Tibial nerve (tissue), 4 donors: ENCODE results near the gene CHAC1. TPM values are rescaled to one million over a fixed set of nuclear protein-coding genes. Genes with fewer than 3 reads are reported as not detected.

Experiments used
- DNase-seq, 2 donors: peaks; one replicate each; pipeline ENCODE4 v3.0.0-alpha.2; 2019; ENCODE audit warnings: low spot score in 2 of 2
- H3K27ac ChIP-seq, 4 donors: fragments of 200-600 bp; sonication (generic) in 3 of 4; one replicate each; pipeline ENCODE4 v1.5.1; 2017 to 2019; ENCODE audit warnings: mild to moderate bottlenecking in 1 of 4
- H3K27me3 ChIP-seq, 2 donors: fragments of 200-600 bp; sonication (generic) in 1 of 2; one replicate each; pipeline versions ENCODE4 v1.5.1 to v1.6.0; 2017 to 2019
- H3K36me3 ChIP-seq, 3 donors: fragments of 200-600 bp; sonication (generic); one replicate each; pipeline ENCODE4 v1.5.1; 2018 to 2019
- H3K4me1 ChIP-seq, 4 donors: fragments of 200-600 bp; sonication (generic) in 3 of 4; one replicate each; pipeline ENCODE4 v1.5.1; 2017 to 2019
- H3K4me3 ChIP-seq, 4 donors: fragments of 200-600 bp; sonication (generic) in 3 of 4; one replicate each; pipeline ENCODE4 v1.5.1; 2017 to 2019; ENCODE audit warnings: mild to moderate bottlenecking in 1 of 4, moderate library complexity in 1 of 4
- H3K9me3 ChIP-seq, 4 donors: fragments of 200-600 bp; sonication (generic) in 3 of 4; one replicate each; pipeline ENCODE4 v1.5.1; 2017 to 2019
- EP300 ChIP-seq, 2 donors: sonication (generic); formaldehyde crosslinking; IDR thresholded peaks; one replicate each; pipeline ENCODE4 v1.6.1; 2017; ENCODE audit warnings: antibody characterized with exemption in 2 of 2, mild to moderate bottlenecking in 1 of 2
- POLR2A ChIP-seq, 2 donors: fragments of 450-650 bp; IDR thresholded peaks; one replicate each; pipeline ENCODE4 v1.6.1; 2017; ENCODE audit warnings: antibody characterized with exemption in 2 of 2, mild to moderate bottlenecking in 2 of 2, moderate library complexity in 2 of 2
- WGBS, 2 donors: methylation state at CpG; one replicate each; pipeline ENCODE4 v1.1.5; 2018; 5-methylcytosine and 5-hydroxymethylcytosine counted together
- total RNA-seq, 4 donors: library from RNA; depleted of rRNA; stranded (reverse); fragments of >200 nt; gene quantifications; one replicate each; pipeline ENCODE4 v1.1.0, GENCODE V29; 2016
- TF ChIP-seq, protein P1 (sequence below), 5 experiments: fragments of 200-600 bp in 3 of 5; fragments of 450-650 bp in 2 of 5; sonication (generic) in 3 of 5; IDR thresholded peaks; one replicate each; pipeline ENCODE4 v1.5.1; 2016 to 2019; ENCODE audit warnings: antibody characterized with exemption in 5 of 5, mild to moderate bottlenecking in 3 of 5, moderate library complexity in 2 of 5

CHAC1 gene
- total RNA-seq, 4 donors from 2014 or later, result 2.7 TPM; not detected in 3

- no peaks in the 10 kb centered on the region for H3K9me3 ChIP-seq
- WGBS, 2 donors, result 87 to 88% methylated on average over 5 of the region's 5 CpGs
- no peaks in the 10 kb centered on the region for H3K4me1 ChIP-seq
- H3K36me3 ChIP-seq, result peaks cover 0 to 71% (median 2%) of the 10 kb centered on the region in 3 donors
- DNase-seq, result no peak
- H3K27me3 ChIP-seq, result no peaks in the 10 kb centered on the region
- H3K27ac ChIP-seq, result no peak overlapping the region
- H3K4me3 ChIP-seq, result no peak overlapping the region
- TF ChIP-seq EP300 (IDR thresholded peaks at IDR 0.05) (no peak), POLR2A (IDR thresholded peaks at IDR 0.05) (no peak)
- TF ChIP-seq, protein P1, sequence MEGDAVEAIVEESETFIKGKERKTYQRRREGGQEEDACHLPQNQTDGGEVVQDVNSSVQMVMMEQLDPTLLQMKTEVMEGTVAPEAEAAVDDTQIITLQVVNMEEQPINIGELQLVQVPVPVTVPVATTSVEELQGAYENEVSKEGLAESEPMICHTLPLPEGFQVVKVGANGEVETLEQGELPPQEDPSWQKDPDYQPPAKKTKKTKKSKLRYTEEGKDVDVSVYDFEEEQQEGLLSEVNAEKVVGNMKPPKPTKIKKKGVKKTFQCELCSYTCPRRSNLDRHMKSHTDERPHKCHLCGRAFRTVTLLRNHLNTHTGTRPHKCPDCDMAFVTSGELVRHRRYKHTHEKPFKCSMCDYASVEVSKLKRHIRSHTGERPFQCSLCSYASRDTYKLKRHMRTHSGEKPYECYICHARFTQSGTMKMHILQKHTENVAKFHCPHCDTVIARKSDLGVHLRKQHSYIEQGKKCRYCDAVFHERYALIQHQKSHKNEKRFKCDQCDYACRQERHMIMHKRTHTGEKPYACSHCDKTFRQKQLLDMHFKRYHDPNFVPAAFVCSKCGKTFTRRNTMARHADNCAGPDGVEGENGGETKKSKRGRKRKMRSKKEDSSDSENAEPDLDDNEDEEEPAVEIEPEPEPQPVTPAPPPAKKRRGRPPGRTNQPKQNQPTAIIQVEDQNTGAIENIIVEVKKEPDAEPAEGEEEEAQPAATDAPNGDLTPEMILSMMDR (IDR thresholded peaks at IDR 0.05), result no peak
These were observed 39.6 kb downstream of the CHAC1 start for GRCh38 chr15:40992825-40993224.

DNA sequence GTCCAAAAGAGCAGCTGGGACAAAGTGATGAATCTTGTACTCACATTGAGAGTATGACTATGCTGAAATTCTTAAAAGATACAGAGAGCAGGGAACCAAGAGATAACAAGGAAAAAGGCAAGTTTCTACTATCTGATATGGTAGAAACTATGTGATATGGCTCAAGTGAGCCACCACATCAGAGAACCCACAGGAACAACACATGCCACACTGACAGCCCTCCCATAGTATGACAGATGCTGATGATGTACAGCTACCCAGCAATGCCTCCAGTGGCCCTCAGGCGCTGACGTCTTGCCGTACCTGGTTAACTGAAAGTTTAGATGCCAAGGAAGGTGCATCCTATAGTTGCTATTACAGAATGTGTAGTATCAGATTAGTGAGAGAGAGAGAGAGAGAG lies 42.4 kb downstream of the CHAC1 start:
- Histone ChIP-seq H3K9me3 (no peaks in the 10 kb centered on the region), H3K4me3 (no peak overlapping the region), H3K27me3 (no peaks in the 10 kb centered on the region), H3K4me1 (no peaks in the 10 kb centered on the region), H3K27ac (no peak overlapping the region), H3K36me3 (peaks cover 2 to 80% (median 6%) of the 10 kb centered on the region in 3 donors)
- no peak for TF ChIP-seq EP300 (IDR thresholded peaks at IDR 0.05)
- TF ChIP-seq POLR2A (IDR thresholded peaks at IDR 0.05), result no peak
- TF ChIP-seq, protein P1 (IDR thresholded peaks at IDR 0.05), result no peak
- WGBS, 2 donors, result 94% methylated on average over 3 of the region's 3 CpGs
- DNase-seq, result no peak

DNA sequence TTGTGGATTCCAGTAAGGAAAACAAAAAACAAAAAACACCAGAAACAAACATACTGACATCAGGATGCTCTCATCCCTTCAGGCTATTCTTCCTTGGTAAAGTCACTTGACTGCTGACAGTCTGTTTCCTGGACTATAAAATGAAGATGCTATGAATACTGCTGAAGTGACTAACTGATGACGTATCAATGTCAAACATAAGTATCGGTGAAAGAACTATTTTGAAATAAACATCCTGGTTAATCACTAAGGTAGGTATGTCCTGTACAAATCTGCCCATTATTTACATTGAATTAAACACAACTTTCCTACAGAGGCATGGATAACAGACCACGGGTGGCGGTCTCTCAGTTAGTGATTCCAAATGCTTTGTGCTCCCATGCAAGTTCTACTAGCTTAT lies 45.9 kb downstream of the CHAC1 start:
- TF ChIP-seq EP300 (IDR thresholded peaks at IDR 0.05), result no peak
- no peak for TF ChIP-seq POLR2A (IDR thresholded peaks at IDR 0.05)
- TF ChIP-seq, protein P1 (IDR thresholded peaks at IDR 0.05), result no peak
- no peak for DNase-seq
- 95 to 96% methylated on average over 4 of the region's 4 CpGs for whole genome bisulfite sequencing, 2 donors
- Histone ChIP-seq H3K27ac (no peak overlapping the region), H3K4me1 (peaks cover 0 to 7% (median 2%) of the 10 kb centered on the region in 4 donors), H3K4me3 (no peak overlapping the region), H3K9me3 (no peaks in the 10 kb centered on the region), H3K27me3 (no peaks in the 10 kb centered on the region), H3K36me3 (peaks cover 2 to 75% (median 6%) of the 10 kb centered on the region in 3 donors)

DNA sequence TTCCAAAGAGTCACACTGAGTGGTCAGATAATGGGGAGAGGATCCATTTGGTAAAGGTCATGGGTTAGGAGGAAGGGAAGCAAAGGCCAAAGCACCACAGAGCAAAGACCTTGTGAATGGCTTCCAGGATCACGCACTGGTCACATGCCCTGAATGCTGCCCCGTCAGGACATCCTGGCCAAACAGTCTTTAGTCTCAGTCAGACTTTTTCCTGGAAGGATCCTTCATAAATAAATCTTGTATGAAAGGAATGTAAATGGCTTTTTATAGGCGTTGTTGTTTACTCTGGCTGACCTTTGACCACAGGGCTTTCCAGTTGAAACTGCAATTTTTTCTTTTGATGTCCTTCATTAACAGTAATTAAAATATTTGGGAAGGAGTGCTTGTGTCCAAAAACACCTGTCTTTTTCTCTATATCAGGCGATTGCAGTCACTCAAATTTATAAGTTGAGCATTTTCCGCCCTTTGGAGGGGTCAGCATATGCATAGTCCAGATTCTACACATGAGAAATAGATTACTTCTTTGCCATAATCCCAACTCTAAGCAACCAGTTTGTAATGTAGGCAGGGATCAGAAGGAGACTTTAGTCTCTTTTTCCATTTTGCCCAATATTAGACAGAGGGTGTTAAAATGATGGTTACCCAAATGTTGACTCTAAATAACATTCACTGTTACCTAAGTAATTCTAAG lies 48.4 kb downstream of the CHAC1 start:
- no peak overlapping the region for H3K4me3 ChIP-seq
- H3K27ac ChIP-seq, result no peak overlapping the region
- H3K27me3 ChIP-seq, result no peaks in the 10 kb centered on the region
- peaks cover 0 to 7% (median 2%) of the 10 kb centered on the region in 4 donors for H3K4me1 ChIP-seq
- no peaks in the 10 kb centered on the region for H3K9me3 ChIP-seq
- WGBS, 2 donors, result 50 to 52% methylated on average over 5 of the region's 5 CpGs
- no peak for DNase-seq
- no peak for TF ChIP-seq POLR2A (IDR thresholded peaks at IDR 0.05)
- TF ChIP-seq EP300 (IDR thresholded peaks at IDR 0.05), result no peak
- TF ChIP-seq, protein P1 (IDR thresholded peaks at IDR 0.05), result no peak
- peaks cover 2 to 64% (median 6%) of the 10 kb centered on the region in 3 donors for H3K36me3 ChIP-seq

GRCh38 chr15:41004490-41004889 lies 51.2 kb downstream of the CHAC1 start:
- Histone ChIP-seq H3K4me1 (peaks cover 0 to 7% (median 2%) of the 10 kb centered on the region in 4 donors), H3K27ac (no peak overlapping the region), H3K27me3 (no peaks in the 10 kb centered on the region), H3K36me3 (peaks cover 0 to 47% (median 4%) of the 10 kb centered on the region in 3 donors), H3K9me3 (no peaks in the 10 kb centered on the region), H3K4me3 (no peak overlapping the region)
- TF ChIP-seq, protein P1 (IDR thresholded peaks at IDR 0.05), result no peak
- TF ChIP-seq EP300 (IDR thresholded peaks at IDR 0.05), result no peak
- no peak for TF ChIP-seq POLR2A (IDR thresholded peaks at IDR 0.05)
- WGBS, 2 donors, result 83 to 88% methylated on average over 3 of the region's 3 CpGs
- DNase-seq, result no peak
